SU-DHL-6 (cell line): ENCODE data around the gene ABCE1.

Experiments used
- H2AFZ ChIP-seq: fragments of 200-600 bp; sonication (generic); 2 replicates; pipeline ENCODE4 v1.6.1; 2014; ENCODE audit warnings: low read depth, mild to moderate bottlenecking, moderate library complexity, mixed read lengths, antibody characterized with exemption, low read length; ENCODE audit not compliant: severe bottlenecking
- H3F3A ChIP-seq: fragments of 200-600 bp; shearing (Covaris generic); 2 replicates; pipeline ENCODE4 v1.6.0; 2016; ENCODE audit warnings: antibody characterized with exemption, mild to moderate bottlenecking; ENCODE audit not compliant: insufficient read depth
- H3K27ac ChIP-seq: fragments of 200-600 bp; sonication (generic); 2 replicates; pipeline ENCODE4 v1.5.1; 2016; ENCODE audit warnings: low read depth, mild to moderate bottlenecking, low read length, moderate library complexity, mixed read lengths
- H3K27me3 ChIP-seq: fragments of 200-600 bp; sonication (generic), shearing (Covaris generic); 2 replicates; pipeline ENCODE4 v1.6.0; 2014; ENCODE audit warnings: mild to moderate bottlenecking, low read length
- H3K36me3 ChIP-seq: fragments of 200-600 bp; sonication (generic); 2 replicates; pipeline ENCODE4 v1.6.1; 2014; ENCODE audit warnings: mild to moderate bottlenecking, low read length, mixed read lengths
- H3K4me2 ChIP-seq: fragments of 300-600, 200-600 bp; shearing (Covaris generic), sonication (generic); 2 replicates; pipeline ENCODE4 v1.6.0; 2014; ENCODE audit warnings: low read length, low read depth, mild to moderate bottlenecking; ENCODE audit not compliant: poor library complexity, severe bottlenecking
- H3K4me3 ChIP-seq: fragments of 200-600 bp; sonication (generic); 2 replicates; pipeline ENCODE4 v1.5.1; 2014; ENCODE audit warnings: antibody characterized with exemption, low read length, mild to moderate bottlenecking, mixed read lengths; ENCODE audit not compliant: insufficient read depth, poor library complexity, severe bottlenecking
- H3K79me2 ChIP-seq: fragments of 200-600 bp; sonication (generic); 2 replicates; pipeline ENCODE4 v1.6.1; 2014; ENCODE audit warnings: mild to moderate bottlenecking, low read length, moderate library complexity; ENCODE audit not compliant: insufficient read depth
- H3K9ac ChIP-seq: fragments of 200-600 bp; sonication (generic); 2 replicates; pipeline ENCODE4 v1.7.0; 2014; ENCODE audit warnings: mild to moderate bottlenecking, low read length
- H3K9me2 ChIP-seq: fragments of 200-600 bp; sonication (generic); replicated peaks from 2 replicates; pipeline ENCODE4 v1.6.1; 2014; ENCODE audit warnings: low read length; ENCODE audit not compliant: insufficient read depth
- H3K9me3 ChIP-seq: fragments of 200-600 bp; sonication (generic); 2 replicates; pipeline ENCODE4 v1.6.1; 2014; ENCODE audit warnings: low read length, mixed read lengths; ENCODE audit not compliant: insufficient read depth
- H4K20me1 ChIP-seq: fragments of 200-600 bp; sonication (generic); 2 replicates; pipeline ENCODE4 v1.6.1; 2014; ENCODE audit warnings: low read depth, mild to moderate bottlenecking, antibody characterized with exemption, low read length, moderate library complexity, mixed read lengths
- CTCF ChIP-seq: fragments of 200-600 bp; sonication (generic); IDR thresholded peaks from one replicate; pipeline ENCODE4 v1.5.1; 2017; ENCODE audit warnings: antibody characterized with exemption, mild to moderate bottlenecking, low read length, moderate library complexity; ENCODE audit not compliant: insufficient read depth, poor library complexity, severe bottlenecking
- EZH2phosphoT487 ChIP-seq: fragments of 200-600 bp; sonication (generic), shearing (Covaris generic); conservative IDR thresholded peaks from 2 replicates; pipeline ENCODE4 v1.6.1; 2018; ENCODE audit warnings: mild to moderate bottlenecking, antibody characterized with exemption, low read length, moderate library complexity, mixed read lengths

The ABCE1 gene

GRCh38 chr4:145103496-145103895 is 5.4 kb downstream of the ABCE1 start:
- Histone ChIP-seq H3K9ac (no peak overlapping the region), H3K4me2 (peak overlapping the region; percentile 97)

GRCh38 chr4:145107126-145107525 is 9.0 kb downstream of the ABCE1 start:
- Histone ChIP-seq H3K36me3 (peaks cover 77% of the 10 kb centered on the region), H3K27ac (no peak overlapping the region), H3K4me2 (no peak overlapping the region), H3K9me3 (no peaks in the 10 kb centered on the region), H3F3A (peaks cover 10% of the 10 kb centered on the region; the same call in 1 of the 2 replicates), H3K79me2 (peaks cover 43% of the 10 kb centered on the region), H3K9me2 (no peaks in the 10 kb centered on the region), H3K9ac (no peak overlapping the region), H3K4me3 (no peak overlapping the region), H3K27me3 (no peaks in the 10 kb centered on the region), H4K20me1 (peaks cover 16% of the 10 kb centered on the region; the same call in 1 of the 2 replicates), H2AFZ (no peak overlapping the region)
- TF ChIP-seq CTCF: no peak
- TF ChIP-seq EZH2phosphoT487: no peak

More at GRCh38 chr4:145103496-145103895, 5.4 kb downstream of the ABCE1 start:
- H3K27ac ChIP-seq: no peak overlapping the region
- H2AFZ ChIP-seq: no peak overlapping the region
- peaks cover 39% of the 10 kb centered on the region; the same call in 1 of the 2 replicates for H4K20me1 ChIP-seq
- no peaks in the 10 kb centered on the region for H3K27me3 ChIP-seq
- no peaks in the 10 kb centered on the region for H3K9me2 ChIP-seq
- H3K36me3 ChIP-seq: peaks cover 51% of the 10 kb centered on the region
- H3K79me2 ChIP-seq: peaks cover 74% of the 10 kb centered on the region
- TF ChIP-seq CTCF: no peak
- TF ChIP-seq EZH2phosphoT487: no peak
- H3K9me3 ChIP-seq: no peaks in the 10 kb centered on the region
- H3F3A ChIP-seq: peaks cover 10% of the 10 kb centered on the region; the same call in 1 of the 2 replicates
- no peak overlapping the region for H3K4me3 ChIP-seq

- peaks cover 33% of the 10 kb centered on the region for H3K79me2 ChIP-seq
- H3K27ac ChIP-seq: no peak overlapping the region
- H3K36me3 ChIP-seq: peaks cover 87% of the 10 kb centered on the region
- H3K9me3 ChIP-seq: no peaks in the 10 kb centered on the region
- H3K4me3 ChIP-seq: no peak overlapping the region
- no peak overlapping the region for H3K4me2 ChIP-seq
- no peak overlapping the region for H2AFZ ChIP-seq
- H3K9me2 ChIP-seq: no peaks in the 10 kb centered on the region
- TF ChIP-seq EZH2phosphoT487: no peak
- TF ChIP-seq CTCF: no peak
- H4K20me1 ChIP-seq: peaks cover 13% of the 10 kb centered on the region; the same call in 1 of the 2 replicates
- no peaks in the 10 kb centered on the region for H3K27me3 ChIP-seq
- peaks cover 10% of the 10 kb centered on the region; the same call in 1 of the 2 replicates for H3F3A ChIP-seq
- H3K9ac ChIP-seq: no peak overlapping the region
Measured at GRCh38 chr4:145108128-145108527, 10.0 kb downstream of the ABCE1 start.
